Measurements from ENCODE around the gene SEC22C. TPM values are rescaled to one million over a fixed set of nuclear protein-coding genes. Genes with fewer than 3 reads are reported as not detected.

The SEC22C gene
- total RNA-seq, 1 donor from 2014 or later: 37.5 TPM

DNA sequence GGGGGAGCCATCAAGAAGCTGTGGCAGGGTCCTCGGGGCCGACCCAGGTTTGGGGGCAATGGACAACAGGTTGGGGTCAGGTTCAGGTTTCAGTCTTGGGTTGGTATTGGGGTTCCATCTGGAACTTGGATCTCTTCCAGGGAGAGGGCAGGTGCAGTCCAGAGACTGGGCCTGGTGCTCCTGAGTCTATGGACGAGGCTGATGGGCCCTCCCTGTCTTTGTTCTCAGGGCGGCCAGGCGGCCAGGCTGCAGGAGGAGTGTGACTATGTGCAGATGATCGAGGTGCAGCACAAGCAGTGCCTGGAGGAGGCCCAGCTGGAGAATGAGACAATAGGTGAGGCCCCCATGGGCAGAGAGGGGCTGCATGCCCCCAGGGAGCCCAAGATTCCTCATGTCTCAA, 68.2 kb downstream of the SEC22C start:
- H3K9me3 Mint-ChIP-seq: no peaks in the 10 kb centered on the region
- H3K27me3 Mint-ChIP-seq (ENCODE audit: insufficient read depth): peaks cover 5% of the 10 kb centered on the region
- H3K27ac Mint-ChIP-seq: no peak overlapping the region
- no peak overlapping the region for H3K4me3 Mint-ChIP-seq
- H3K4me1 Mint-ChIP-seq (ENCODE audit: low read depth): peaks cover 15% of the 10 kb centered on the region
- no peak for DNase-seq (ENCODE audit: low spot score)
- H3K36me3 Mint-ChIP-seq (ENCODE audit: low read depth): no peaks in the 10 kb centered on the region
- intact Hi-C loops (cut with micrococcal nuclease): no loop called here

DNA sequence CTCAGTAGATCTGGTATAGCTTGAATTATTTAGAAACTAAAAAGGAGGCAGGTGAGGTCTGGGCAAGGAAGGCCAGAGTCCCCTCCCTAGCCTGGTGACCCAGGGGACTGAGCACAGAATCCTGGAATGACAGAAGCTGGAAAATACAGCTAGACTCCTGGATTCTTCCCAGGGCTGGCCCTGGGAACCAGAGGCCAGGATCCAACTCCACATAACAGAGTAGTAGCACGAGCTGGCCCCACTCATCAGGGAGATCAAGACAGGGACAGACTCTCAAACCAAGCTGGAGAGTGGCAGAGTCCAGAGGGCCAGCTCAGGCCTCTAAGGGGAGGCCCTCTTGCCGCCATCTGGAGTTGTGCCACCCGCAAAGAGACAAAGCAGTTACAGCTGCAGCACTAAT, 68.6 kb downstream of the SEC22C start:
- peaks cover 5% of the 10 kb centered on the region for H3K27me3 Mint-ChIP-seq (ENCODE audit: insufficient read depth)
- no peaks in the 10 kb centered on the region for H3K9me3 Mint-ChIP-seq
- no peaks in the 10 kb centered on the region for H3K36me3 Mint-ChIP-seq (ENCODE audit: low read depth)
- no peak overlapping the region for H3K27ac Mint-ChIP-seq
- DNase-seq (ENCODE audit: low spot score): no peak
- H3K4me1 Mint-ChIP-seq (ENCODE audit: low read depth): peaks cover 16% of the 10 kb centered on the region
- no peak overlapping the region for H3K4me3 Mint-ChIP-seq
- intact Hi-C loops (cut with micrococcal nuclease): no loop called here

DNA sequence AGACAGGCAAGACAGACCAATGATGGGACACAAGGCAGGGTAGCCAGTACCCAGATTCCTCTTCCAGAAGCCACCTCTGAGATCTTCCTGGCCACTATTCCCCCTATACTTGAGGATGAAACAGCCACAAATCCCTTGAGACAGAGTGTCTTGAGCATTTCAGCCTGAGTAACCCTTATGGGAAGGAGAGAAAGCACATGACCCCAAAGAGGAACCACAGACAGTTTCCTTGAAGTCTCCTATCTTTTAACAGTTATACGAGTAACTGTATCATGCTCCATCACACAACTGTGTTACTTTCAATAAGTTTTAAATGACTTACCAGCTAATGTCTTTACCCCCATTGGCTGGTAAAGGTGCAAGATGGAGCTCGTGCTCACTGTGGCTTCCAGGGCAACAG, 70.0 kb downstream of the SEC22C start:
- intact Hi-C loops (cut with micrococcal nuclease): no loop called here
- Mint-ChIP-seq H3K4me1 (ENCODE audit: low read depth) (peaks cover 26% of the 10 kb centered on the region), H3K9me3 (no peaks in the 10 kb centered on the region), H3K4me3 (no peak overlapping the region), H3K36me3 (ENCODE audit: low read depth) (no peaks in the 10 kb centered on the region), H3K27me3 (ENCODE audit: insufficient read depth) (peaks cover 5% of the 10 kb centered on the region), H3K27ac (no peak overlapping the region)
- DNase-seq (ENCODE audit: low spot score): no peak

DNA sequence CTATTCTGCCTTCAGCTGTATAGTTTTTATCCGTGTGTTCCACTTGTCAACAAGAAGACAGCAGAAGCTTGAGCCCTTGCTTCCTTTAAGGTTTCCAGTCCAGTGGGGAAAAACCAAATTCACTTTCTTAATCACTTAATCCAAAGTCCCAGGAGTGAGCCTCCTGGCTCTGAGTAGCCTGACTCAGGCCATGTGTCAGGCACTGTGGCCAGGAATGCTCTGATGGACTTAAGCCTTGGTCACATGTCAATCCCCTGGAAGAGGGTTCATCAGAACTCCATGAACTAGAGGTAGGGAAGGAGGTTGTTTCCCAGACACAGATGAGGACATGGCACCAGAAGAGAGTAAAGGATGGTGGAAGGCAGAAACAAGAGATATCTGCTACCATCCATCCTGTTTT, 70.6 kb downstream of the SEC22C start:
- H3K36me3 Mint-ChIP-seq (ENCODE audit: low read depth): no peaks in the 10 kb centered on the region
- no peak for DNase-seq (ENCODE audit: low spot score)
- no peak overlapping the region for H3K27ac Mint-ChIP-seq
- intact Hi-C loops (cut with micrococcal nuclease): no loop called here
- peaks cover 27% of the 10 kb centered on the region for H3K4me1 Mint-ChIP-seq (ENCODE audit: low read depth)
- no peak overlapping the region for H3K4me3 Mint-ChIP-seq
- no peaks in the 10 kb centered on the region for H3K9me3 Mint-ChIP-seq
- H3K27me3 Mint-ChIP-seq (ENCODE audit: insufficient read depth): peaks cover 5% of the 10 kb centered on the region

DNA sequence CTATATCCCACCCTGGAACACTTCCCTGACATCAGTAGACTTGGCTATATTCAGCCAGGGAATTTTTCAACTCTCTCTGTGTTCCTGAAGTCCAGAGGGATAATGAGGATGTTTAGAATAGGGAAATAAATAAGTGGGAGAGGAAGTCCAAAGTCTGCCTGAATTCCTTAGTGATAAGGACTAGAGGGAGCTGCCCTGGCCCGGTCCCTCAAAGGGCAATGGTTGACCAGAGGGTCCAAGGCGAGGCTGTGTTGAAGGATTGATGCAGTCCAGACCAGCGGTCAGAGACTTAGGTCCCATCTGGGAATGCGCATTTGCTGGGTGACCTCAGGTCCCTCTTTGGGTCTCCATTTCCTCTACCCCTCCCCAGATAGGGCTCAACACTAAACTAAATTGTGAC, 71.4 kb downstream of the SEC22C start:
- no peak overlapping the region for H3K4me3 Mint-ChIP-seq
- peaks cover 27% of the 10 kb centered on the region for H3K4me1 Mint-ChIP-seq (ENCODE audit: low read depth)
- DNase-seq (ENCODE audit: low spot score): no peak
- peaks cover 5% of the 10 kb centered on the region for H3K27me3 Mint-ChIP-seq (ENCODE audit: insufficient read depth)
- H3K36me3 Mint-ChIP-seq (ENCODE audit: low read depth): no peaks in the 10 kb centered on the region
- intact Hi-C loops (cut with micrococcal nuclease): no loop called here
- H3K27ac Mint-ChIP-seq: no peak overlapping the region
- no peaks in the 10 kb centered on the region for H3K9me3 Mint-ChIP-seq

DNA sequence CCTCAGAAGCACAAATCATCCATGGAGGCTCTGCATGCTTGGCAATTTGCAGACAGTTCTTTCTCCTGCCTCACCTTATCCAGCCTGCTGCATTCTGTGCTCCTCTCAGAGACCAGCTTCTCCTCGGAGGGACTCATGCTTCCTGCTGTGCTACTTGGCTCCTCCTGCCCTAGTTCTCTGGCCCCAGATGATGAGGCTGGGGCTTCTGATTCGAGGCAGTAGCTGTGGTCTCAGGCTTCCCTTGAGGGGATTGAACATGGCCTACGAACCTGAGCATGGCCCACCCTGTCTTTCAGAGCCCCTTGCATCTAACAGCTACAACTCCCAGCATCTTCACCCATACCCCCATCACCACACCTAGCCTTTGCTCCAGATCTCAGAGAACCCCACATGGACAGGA, 72.7 kb downstream of the SEC22C start:
- no peak overlapping the region for H3K27ac Mint-ChIP-seq
- H3K27me3 Mint-ChIP-seq (ENCODE audit: insufficient read depth): peaks cover 5% of the 10 kb centered on the region
- no peak for DNase-seq (ENCODE audit: low spot score)
- no peaks in the 10 kb centered on the region for H3K36me3 Mint-ChIP-seq (ENCODE audit: low read depth)
- no peak overlapping the region for H3K4me3 Mint-ChIP-seq
- peaks cover 27% of the 10 kb centered on the region for H3K4me1 Mint-ChIP-seq (ENCODE audit: low read depth)
- H3K9me3 Mint-ChIP-seq: no peaks in the 10 kb centered on the region
- intact Hi-C loops (cut with micrococcal nuclease): loop anchor here (10.0 kb wide), 1 partner anchor 544 kb away; the partner anchor contains the start of gene ULK4

DNA sequence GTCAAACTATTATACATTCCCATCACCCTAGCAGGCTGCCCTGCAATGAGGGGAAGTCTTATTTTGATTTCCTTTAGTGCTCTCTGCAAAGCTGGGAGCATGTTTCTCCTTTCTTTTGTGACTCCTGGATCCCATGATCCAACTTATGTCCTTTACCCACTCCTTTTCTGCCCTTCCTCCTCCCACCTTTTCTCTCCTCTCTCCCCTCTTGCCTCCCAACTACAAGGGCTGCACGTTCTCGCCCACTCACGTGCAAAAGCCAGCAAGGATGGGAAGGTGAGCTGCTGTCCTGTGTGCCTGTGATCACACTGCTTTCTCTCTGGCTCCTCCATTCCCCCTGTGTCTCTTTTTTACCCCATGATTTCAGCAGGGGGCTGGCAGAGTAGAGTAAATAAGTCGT, 73.2 kb downstream of the SEC22C start:
- H3K4me1 Mint-ChIP-seq (ENCODE audit: low read depth): peaks cover 30% of the 10 kb centered on the region
- DNase-seq (ENCODE audit: low spot score): no peak
- H3K27me3 Mint-ChIP-seq (ENCODE audit: insufficient read depth): peaks cover 5% of the 10 kb centered on the region
- H3K36me3 Mint-ChIP-seq (ENCODE audit: low read depth): no peaks in the 10 kb centered on the region
- intact Hi-C loops (cut with micrococcal nuclease): loop anchor here (10.0 kb wide), 1 partner anchor 544 kb away; the partner anchor contains the start of gene ULK4
- no peak overlapping the region for H3K4me3 Mint-ChIP-seq
- no peak overlapping the region for H3K27ac Mint-ChIP-seq
- no peaks in the 10 kb centered on the region for H3K9me3 Mint-ChIP-seq

DNA sequence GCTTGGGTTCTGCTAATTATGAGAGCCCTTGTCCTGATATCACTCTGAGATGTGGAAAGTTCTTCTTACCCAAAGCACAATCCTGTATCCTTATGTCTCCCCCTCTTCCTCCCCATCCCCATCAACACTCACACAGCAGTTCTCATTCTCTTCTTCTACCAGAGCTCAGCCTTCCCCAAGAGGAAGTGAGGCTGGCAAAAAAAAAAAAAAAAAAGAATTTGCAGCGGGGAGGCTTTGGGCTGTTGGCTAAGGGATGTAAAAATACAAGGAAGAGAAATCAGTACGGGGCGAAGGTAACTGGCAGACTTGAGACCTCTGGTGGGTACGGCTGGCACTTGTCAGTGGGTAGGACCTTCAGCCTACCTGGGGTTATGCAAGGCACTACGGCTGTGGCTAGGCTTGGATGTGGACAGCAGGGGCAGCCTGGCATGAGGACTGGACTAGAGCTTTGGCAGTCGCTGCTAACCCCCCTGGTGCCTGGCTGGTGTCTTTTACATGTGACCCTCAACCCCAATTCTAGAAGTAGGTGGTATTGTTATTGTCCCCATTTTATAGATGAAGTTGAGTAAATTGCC, 73.9 kb downstream of the SEC22C start:
- no peak for DNase-seq (ENCODE audit: low spot score)
- H3K27ac Mint-ChIP-seq: no peak overlapping the region
- H3K9me3 Mint-ChIP-seq: no peaks in the 10 kb centered on the region
- peaks cover 9% of the 10 kb centered on the region for H3K27me3 Mint-ChIP-seq (ENCODE audit: insufficient read depth)
- no peaks in the 10 kb centered on the region for H3K36me3 Mint-ChIP-seq (ENCODE audit: low read depth)
- H3K4me3 Mint-ChIP-seq: no peak overlapping the region
- peaks cover 37% of the 10 kb centered on the region for H3K4me1 Mint-ChIP-seq (ENCODE audit: low read depth)
- intact Hi-C loops (cut with micrococcal nuclease): loop anchor here (10.0 kb wide), 1 partner anchor 543 kb away; the partner anchor contains the start of gene ULK4

DNA sequence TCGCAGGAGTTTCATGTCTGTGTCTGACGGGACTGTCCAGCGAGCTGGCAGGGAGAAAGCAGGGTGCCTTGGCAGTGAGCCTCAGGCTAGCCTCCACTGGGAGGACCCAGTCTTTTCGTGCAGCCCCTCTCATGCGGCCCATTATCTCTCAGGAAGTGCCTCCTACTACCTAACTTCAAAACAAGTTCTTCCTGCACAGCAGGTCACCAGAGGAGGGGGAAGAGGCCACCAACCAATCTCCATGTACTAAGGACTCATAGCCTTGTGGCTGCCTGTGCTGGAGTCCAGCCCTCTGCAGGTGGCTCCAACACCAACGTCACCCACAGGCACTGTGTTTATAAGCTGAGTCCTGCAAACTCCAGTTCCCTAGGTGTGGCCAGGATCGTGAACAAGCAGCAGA, 74.5 kb downstream of the SEC22C start:
- Mint-ChIP-seq H3K27ac (no peak overlapping the region), H3K36me3 (ENCODE audit: low read depth) (no peaks in the 10 kb centered on the region), H3K4me3 (no peak overlapping the region), H3K27me3 (ENCODE audit: insufficient read depth) (peaks cover 9% of the 10 kb centered on the region), H3K9me3 (no peaks in the 10 kb centered on the region), H3K4me1 (ENCODE audit: low read depth) (peaks cover 38% of the 10 kb centered on the region)
- no peak for DNase-seq (ENCODE audit: low spot score)
- intact Hi-C loops (cut with micrococcal nuclease): loop anchor here (10.0 kb wide), 1 partner anchor 542 kb away; the partner anchor contains the start of gene ULK4

DNA sequence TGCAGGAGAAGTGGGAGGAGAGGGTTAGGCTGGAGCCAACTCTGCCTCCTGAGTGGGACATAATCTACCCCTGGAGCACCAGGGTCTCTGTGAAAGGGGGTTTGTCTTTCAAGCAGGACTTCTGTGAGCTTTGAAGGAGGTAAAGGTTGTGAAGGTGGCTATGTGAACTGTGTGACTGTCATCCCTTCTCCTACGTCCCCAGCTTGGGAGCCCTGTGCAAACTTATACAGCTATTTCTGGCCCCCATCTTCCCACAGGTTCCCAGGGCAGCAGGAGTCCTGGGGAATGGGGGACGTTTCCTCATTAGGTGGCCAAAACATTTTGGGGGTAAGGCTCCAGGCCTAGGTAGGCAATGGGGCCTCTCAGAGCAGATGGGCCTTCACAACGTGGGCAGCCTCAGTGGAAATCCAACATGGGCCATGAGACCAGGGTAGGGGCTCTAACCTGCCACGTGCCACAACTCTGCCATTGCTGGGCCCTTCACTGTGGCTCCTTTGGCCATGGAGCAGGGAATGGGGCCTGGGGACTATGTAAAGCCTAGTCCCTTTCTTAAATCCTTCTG, 75.8 kb downstream of the SEC22C start:
- Mint-ChIP-seq H3K4me3 (no peak overlapping the region), H3K36me3 (ENCODE audit: low read depth) (no peaks in the 10 kb centered on the region), H3K27ac (no peak overlapping the region), H3K9me3 (no peaks in the 10 kb centered on the region), H3K4me1 (ENCODE audit: low read depth) (peaks cover 41% of the 10 kb centered on the region), H3K27me3 (ENCODE audit: insufficient read depth) (peaks cover 13% of the 10 kb centered on the region)
- no peak for DNase-seq (ENCODE audit: low spot score)
- intact Hi-C loops (cut with micrococcal nuclease): loop anchor here (10.0 kb wide), 1 partner anchor 541 kb away; the partner anchor contains the start of gene ULK4

DNA sequence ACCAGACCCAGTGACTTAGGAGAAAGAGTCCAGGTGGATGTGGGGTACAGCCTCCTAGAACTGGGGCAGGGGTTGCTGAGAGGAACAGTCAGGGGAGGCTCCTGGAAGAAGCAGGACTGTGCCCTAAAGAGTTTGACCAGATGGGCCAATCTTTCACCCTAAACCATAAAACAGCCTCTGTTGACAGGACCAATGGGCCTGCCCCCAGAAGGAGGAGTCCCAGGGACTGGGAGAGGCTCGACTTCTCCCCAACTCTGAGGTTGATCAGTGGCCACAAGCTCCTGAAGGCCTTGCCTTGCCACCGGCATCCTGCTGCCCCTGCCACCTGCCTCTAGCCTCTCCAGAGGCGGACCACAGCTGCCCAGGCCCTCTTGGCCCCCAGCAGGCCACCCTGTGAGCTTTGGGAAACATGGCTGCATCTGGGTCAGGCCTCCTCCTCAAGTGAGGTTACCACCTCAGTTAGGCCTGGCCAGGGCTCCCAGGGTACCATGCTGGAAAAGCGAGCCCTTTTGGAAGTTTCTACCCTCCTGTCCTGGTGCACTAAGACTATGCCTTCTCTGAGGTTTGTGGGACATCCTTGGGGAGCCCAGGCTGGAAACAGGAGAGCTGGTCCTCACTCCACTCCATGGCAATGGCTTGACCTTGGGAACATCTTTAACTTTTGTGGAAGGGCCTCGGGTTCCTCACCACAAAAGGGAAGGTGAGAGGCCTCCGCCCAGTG, 76.5 kb downstream of the SEC22C start:
- no peak overlapping the region for H3K27ac Mint-ChIP-seq
- peaks cover 19% of the 10 kb centered on the region for H3K27me3 Mint-ChIP-seq (ENCODE audit: insufficient read depth)
- H3K9me3 Mint-ChIP-seq: no peaks in the 10 kb centered on the region
- no peaks in the 10 kb centered on the region for H3K36me3 Mint-ChIP-seq (ENCODE audit: low read depth)
- no peak overlapping the region for H3K4me3 Mint-ChIP-seq
- intact Hi-C loops (cut with micrococcal nuclease): loop anchor here (10.0 kb wide), 1 partner anchor 540 kb away; the partner anchor contains the start of gene ULK4
- peaks cover 41% of the 10 kb centered on the region for H3K4me1 Mint-ChIP-seq (ENCODE audit: low read depth)
- no peak for DNase-seq (ENCODE audit: low spot score)

DNA sequence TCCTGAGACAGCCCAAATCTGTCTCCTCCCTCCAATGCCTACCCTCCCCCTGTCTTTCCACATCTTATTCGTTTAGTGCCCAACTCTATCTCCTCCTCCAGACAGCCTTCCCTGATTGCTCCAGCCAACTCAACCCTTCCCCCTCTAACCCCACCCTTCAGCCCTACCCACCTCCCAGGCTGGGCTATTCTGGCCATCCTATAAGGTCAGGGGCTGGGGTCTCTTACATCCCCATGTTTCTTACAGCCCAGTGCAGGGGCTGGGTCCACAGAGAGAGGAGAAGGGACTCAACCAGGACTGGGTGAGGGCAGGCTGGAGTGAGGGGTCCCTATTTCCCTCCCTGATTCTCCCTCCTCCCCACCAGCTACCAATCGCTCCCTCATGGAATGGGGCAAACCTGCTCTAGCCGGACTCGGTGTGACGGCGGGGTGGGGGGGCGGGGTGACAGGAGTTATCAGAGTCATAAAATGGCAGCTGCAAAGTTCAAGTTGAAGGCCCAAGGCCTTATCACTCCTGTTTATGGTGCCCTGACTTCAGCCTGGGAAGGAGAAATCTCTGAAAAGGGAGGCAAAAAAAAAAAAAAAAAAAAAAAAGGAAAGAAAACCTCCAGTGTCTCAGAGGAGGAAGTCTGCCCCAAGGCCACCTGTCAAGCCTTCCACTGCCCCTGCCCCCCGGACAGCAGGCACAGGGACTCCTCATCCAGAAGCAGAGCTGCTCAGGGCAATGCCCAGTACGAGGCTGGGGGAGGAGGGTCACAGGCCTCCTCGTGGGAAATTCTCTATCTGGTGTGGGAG, 77.2 kb downstream of the SEC22C start:
- peaks cover 41% of the 10 kb centered on the region for H3K4me1 Mint-ChIP-seq (ENCODE audit: low read depth)
- DNase-seq (ENCODE audit: low spot score): no peak
- H3K9me3 Mint-ChIP-seq: no peaks in the 10 kb centered on the region
- intact Hi-C loops (cut with micrococcal nuclease): loop anchor here (5.0 to 10.0 kb wide), 2 partner anchors 133 to 540 kb away; partner anchors contain the start of gene ULK4
- no peak overlapping the region for H3K27ac Mint-ChIP-seq
- H3K36me3 Mint-ChIP-seq (ENCODE audit: low read depth): no peaks in the 10 kb centered on the region
- H3K4me3 Mint-ChIP-seq: no peak overlapping the region
- H3K27me3 Mint-ChIP-seq (ENCODE audit: insufficient read depth): peaks cover 25% of the 10 kb centered on the region
